ENCODE measurements around the gene POLR2H. TPM values are rescaled to one million over a fixed set of nuclear protein-coding genes. Genes with fewer than 3 reads are reported as not detected.
A peak's percentile ranks its signal among the peaks of the same experiment; 100 is the strongest.

POLR2H gene
- total RNA-seq, 1 donor from 2014 or later: 58.3 TPM

DNA sequence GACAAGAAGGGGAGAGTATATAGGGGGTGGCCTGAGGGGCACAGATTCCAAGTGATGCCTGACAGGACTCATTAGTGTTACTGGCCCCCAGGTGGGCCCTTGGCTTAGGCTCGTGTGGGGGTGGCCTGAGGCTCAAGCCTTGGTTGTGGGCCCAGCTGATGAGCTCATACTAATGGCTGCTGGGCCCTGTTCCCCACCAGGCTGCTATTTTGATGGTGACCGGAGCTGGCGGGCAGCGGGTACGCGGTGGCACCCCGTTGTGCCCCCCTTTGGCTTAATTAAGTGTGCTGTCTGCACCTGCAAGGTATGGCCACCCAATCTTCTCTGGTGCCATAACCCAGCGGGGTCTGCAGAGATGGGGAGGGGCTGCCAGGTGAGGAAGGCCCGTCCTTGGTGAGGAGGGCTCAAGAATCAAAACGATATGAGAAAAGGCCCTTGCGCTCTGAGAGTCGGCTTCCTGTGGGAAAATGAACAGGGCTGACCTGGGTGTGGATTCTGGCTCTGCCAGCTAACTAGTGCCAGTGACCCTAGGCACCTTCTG, 25.7 kb downstream of the POLR2H start:
- DNase-seq (ENCODE audit: low spot score): no peak

DNA sequence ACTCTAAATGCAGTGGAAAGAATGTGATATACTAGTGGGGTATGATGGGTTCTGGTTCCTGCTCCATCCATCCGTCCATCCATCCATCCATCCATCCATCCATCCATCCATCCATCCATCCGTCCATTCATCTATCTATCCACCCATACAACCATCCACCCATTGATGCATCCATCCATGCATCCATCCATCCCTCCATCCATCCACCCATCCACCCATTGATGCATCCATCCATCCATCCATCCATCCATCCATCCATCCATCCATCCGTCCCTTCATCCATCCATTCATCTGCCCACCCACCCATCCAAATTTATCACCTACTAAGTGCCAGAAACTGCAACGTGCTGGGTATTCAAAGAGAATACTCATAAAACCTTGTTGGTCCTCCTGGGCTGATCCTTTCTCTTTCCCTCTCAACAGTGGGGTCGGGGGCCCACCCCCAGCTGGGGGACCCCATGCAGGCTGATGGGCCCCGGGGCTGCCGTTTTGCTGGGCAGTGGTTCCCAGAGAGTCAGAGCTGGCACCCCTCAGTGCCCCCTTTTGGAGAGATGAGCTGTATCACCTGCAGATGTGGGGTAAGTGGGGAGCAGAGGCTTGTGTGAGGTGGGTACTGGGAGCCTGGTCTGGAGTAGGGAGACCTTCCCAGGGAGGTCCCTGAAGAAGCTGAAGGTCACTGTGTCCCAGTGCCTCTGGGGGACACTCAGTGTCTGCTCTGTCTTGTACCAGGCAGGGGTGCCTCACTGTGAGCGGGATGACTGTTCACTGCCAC, 26.8 kb downstream of the POLR2H start:
- no peak for DNase-seq (ENCODE audit: low spot score)

DNA sequence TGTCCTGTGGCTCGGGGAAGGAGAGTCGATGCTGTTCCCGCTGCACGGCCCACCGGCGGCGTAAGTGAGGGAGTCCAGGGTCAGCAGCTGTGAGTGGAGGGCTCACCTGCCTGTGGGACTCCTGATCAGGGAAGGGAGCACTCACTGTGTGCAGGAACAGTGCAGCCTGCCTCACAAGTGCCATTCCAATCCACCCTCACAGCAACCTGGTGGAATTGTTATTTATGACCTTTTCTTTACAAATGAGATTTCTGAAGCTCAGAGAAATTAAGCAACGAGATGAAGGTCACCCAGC, 27.4 kb downstream of the POLR2H start:
- no peak for DNase-seq (ENCODE audit: low spot score)

DNA sequence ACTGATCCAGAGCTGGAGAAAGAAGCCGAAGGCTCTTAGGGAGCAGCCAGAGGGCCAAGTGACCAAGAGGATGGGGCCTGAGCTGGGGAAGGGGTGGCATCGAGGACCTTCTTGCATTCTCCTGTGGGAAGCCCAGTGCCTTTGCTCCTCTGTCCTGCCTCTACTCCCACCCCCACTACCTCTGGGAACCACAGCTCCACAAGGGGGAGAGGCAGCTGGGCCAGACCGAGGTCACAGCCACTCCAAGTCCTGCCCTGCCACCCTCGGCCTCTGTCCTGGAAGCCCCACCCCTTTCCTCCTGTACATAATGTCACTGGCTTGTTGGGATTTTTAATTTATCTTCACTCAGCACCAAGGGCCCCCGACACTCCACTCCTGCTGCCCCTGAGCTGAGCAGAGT, 27.9 kb downstream of the POLR2H start:
- DNase-seq (ENCODE audit: low spot score): no peak

DNA sequence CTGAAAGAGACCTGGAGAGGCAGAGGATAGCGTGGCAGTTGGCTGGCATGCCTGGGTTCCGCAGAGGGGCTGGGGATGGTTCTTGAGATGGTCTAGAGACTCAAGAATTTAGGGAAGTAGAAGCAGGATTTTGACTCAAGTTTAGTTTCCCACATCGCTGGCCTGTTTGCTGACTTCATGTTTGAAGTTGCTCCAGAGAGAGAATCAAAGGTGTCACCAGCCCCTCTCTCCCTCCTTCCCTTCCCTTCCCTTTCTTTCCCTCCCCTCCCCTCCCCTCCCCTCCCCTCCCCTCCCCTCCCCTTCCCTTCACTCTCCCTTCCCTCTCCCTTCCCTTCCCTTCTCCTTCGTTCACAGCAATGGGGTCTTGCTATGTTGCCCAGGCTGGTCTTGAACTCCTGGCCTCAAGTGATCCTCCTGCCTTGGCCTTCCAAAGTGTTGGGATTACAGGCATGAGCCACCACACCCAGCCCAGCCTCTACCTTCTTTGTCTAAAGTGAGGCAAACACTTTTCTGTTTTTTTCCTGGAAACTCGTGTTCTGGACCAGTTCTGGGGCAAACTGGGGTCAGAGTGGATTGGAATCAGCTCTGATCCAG, 28.5 kb downstream of the POLR2H start:
- DNase-seq (ENCODE audit: low spot score): no peak

DNA sequence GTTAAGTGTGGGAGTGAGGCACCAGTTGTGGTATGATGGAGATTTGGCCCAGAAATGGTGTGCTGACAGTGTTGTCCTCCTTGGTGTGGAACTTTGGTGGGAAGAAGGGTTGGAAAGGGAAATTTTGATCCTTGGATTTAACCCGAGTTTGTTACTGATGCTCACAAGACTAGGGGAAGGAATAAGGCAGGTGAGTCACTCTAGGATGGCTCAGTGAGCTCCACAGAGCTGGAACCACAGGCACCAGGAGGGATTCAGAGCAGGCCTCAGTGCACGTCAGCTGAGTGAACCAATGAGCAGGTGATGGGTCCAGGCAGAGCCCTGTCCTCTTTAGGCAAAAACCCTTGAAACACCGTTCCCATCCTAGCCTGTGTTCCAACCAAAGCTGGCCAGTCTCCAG, 29.8 kb downstream of the POLR2H start:
- no peak for DNase-seq (ENCODE audit: low spot score)

DNA sequence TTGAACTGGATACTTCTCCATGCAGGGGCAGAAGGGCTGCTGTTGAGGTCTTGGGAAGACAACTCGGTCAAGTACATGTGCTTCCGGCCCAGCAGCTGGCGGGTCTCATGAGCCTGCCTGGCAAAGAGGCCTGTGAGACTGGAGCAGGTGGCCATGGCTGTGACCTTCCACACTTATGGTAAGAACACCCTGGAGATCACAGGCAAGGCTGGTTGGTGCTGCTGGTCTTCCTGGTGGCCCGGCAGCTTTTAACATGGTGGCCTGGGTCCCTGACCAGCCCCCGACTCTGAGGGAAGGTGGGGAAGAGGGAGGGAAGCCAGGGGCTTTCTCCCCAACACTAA, 33.8 kb downstream of the POLR2H start:
- DNase-seq (ENCODE audit: low spot score): no peak

DNA sequence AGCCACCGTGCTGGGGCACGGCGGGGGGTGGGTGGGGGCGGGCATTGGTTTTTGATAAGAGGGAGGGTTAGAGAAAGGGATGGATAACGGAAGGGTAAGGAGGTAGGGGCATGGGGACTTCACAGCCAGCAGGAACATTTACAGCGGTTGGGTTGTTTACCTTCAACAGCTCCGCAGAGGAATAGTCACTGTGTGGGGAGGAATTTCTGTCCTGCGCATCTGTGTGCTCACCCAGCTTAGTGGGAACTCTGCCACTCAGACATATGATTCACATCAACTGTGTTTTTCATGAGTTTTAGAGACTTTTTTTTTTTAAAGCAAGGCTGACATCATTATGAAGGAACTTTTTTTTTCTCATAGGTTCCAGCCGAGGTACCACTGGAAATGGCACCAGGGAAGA, 37.9 kb downstream of the POLR2H start:
- DNase-seq (ENCODE audit: low spot score): peak; percentile 85

DNA sequence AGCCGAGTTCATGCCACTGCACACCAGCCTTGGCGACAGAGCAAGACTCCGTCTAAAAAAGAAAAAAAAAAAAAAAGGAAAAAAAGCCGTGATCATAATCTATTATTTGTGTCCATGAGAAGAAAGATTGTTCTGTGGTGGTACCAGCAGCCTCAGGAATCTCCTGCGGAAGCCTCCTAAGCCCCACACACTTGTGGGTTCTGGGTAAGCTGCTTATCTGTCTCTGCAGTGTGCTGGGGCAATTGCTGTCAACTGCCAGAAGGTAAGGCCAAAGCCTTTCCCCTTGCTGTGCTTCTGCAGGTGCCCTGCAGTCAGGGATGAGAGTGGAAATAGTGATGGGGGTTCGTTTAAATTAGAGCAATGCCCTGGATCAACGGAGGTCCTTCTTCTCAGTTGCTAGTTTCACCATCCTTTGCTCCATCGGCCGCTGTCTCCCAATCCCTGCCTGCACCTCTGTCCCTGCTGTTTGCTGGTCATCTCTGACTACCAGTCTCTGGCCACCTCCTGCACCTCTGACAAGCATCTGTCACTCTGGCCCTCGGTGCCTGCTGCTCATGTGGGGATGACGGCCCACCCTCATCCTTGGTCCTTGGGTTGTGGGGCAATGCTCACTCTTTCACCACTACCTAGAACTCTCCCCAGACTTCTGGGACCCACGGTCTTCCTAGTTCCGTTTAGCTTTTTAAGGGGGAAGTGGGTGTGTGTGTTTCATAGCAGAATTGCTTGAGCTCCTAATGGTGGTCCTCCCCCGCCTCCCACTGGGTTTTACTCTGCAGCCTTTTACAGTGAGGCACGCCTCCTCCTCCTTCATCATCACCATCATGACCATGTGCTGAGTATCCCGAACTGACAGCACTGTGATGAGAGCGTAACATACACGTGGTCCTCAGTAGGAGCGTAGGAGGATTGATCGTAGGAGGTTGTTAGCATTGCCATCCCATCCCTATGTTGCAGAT, 43.8 kb downstream of the POLR2H start:
- no peak for DNase-seq (ENCODE audit: low spot score)

DNA sequence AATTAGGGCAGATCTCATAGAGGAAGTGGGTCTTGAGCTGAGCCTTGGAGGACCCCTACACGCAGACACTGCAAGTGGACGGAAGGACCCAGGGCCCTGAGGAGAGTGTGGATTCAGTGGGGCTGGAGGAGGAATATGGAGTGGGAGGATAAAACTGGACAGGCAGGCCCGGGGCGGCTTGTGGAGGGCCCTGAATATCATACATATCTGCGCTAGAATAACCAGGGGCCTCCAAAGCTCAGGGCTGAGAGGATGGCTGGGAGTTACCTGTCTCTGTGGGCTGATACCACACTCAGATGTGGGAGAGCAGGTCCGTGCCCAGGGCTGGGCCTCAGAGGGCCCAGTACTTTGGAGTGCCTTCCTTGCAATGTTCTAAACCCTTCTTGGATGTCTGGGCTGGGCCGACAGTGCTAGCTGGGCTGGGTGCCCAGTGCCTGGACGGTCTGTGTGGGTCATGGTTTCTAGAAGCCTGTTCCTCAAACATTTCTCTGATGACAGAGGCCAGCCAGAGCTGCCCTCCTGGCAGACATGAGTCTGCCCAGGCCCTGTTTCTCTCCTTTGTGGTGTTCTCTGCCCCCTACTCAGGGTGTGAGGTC, 47.9 kb downstream of the POLR2H start:
- peak; percentile 30 for DNase-seq (ENCODE audit: low spot score)

DNA sequence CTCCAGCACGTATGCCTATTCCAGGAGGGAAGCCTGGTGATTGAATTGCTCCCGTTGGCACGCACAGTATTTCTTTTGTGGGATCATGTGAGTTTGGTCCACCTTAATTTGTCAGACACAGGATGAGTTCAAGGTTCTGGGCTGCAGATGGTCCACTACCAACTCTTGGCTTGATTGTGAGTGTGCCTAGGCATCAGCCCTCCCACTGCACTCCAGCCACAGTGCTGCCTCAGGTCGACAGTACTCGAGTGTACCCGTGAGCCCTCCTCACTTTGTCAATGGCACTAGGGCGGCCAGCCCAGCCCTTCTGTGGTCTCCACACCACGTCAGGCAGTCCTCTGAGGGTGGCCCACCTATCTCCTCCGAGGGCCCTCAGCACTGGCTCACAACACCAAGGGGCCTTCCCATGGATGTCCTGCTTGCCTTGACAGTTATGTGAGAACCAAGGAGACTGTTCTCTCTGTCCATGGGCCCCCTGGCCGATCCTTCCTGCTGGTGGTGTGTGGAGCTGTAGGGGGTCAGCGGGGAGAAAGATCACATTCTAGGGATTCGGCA, 48.5 kb downstream of the POLR2H start:
- no peak for DNase-seq (ENCODE audit: low spot score)

DNA sequence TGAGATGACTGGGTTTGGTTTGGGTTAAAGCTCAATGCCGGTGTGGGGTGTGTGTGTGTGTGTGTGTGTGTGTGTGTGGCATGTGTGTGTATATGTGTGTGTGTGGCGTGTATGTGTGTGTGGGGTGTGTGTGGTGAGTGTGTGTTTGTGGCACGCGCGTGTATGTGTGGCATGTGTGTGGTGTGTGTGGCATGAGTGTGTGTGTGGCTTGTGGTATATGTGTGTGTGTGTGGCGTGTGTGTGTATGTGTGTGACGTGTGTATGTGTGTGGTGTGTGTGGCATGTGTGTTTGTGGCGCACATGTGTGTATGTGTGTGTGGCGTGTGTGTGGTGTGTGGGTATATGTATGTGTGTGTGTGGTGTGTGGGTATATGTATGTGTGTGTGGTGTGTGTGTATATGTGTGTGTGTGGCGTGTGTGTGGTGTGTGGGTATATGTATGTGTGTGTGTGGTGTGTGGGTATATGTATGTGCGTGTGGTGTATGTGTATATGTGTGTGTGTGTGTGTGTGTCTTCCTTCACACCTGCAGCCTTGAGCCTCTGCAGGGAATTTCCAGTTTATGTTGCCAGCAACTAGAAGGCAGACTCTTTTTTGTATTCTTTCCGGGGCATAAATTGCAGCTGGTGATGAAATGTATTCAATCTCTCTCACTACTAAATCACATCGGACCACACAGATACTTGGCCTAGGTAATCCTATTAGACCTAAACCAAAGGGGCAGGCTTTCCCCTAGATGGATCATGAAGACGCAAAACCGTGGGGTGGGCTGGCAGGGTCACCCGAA, 53.1 kb downstream of the POLR2H start:
- no peak for DNase-seq (ENCODE audit: low spot score)

DNA sequence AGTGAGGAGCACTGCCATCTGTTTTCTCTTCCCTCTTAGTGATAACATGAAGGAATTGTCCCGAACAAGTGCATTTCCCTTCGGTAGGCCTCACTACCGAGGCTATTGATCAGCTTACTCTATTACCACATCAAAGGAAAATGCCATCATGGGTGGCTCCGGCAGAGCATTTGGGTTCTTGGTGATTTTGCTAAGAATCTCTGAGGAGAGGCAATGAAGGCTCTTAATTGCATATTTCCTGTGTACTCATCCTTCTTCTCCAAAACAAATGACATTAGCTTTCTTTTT, 53.6 kb downstream of the POLR2H start:
- no peak for DNase-seq (ENCODE audit: low spot score)

DNA sequence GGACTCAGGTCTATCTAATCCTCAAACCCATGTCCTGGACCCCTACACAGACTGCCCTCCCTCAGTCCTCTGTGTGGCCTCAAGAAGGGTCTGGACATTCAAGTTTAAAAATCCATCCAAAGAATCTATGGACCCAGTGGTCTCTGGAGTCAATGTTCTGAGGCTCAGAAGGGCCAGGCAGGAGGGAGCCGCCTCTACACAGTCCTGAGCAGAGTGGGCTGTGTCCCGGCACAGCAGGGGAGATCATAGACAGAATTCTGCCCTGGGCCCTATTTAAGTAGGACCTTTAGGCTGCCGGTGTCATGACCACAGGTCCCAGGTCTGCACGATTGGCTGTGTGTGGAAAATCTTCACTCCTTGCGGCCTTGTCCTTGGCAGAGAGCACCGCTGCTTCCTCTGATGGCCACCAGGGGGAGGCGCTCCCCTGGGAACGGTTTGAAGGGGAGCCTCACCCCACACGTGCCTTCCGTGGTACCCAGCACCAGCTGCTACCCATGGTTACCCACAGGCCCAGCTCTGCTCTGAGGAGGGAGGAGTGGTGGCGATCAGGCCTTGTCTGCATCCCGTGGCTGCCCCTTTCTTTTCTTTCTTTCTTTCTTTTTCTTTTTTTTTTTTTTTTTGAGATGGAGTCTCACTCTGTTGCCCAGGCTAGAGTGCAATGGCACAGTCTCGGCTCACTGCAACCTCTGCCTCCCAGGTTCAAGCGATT, 56.3 kb downstream of the POLR2H start:
- peak; percentile 61 for DNase-seq (ENCODE audit: low spot score)

Other genes starting within 250 kb of the POLR2H start
- gene EIF2B5, start 226.4 kb upstream of the POLR2H start, total RNA-seq (ENCODE audit: insufficient read depth, low replicate concordance): 24.3 TPM
- 28.9 TPM for gene DVL3, start 206.3 kb upstream of the POLR2H start, total RNA-seq (ENCODE audit: insufficient read depth, low replicate concordance)
- 287 TPM for gene AP2M1, start 186.9 kb upstream of the POLR2H start, total RNA-seq (ENCODE audit: insufficient read depth, low replicate concordance)
- 45.3 TPM for gene ABCF3, start 175.5 kb upstream of the POLR2H start, total RNA-seq (ENCODE audit: insufficient read depth, low replicate concordance)
- gene VWA5B2, start 132.1 kb upstream of the POLR2H start, total RNA-seq (ENCODE audit: insufficient read depth, low replicate concordance): 1.7 TPM
- gene ALG3, start 112.7 kb upstream of the POLR2H start, total RNA-seq (ENCODE audit: insufficient read depth, low replicate concordance): 27.7 TPM
- gene EEF1AKMT4, start 112.0 kb upstream of the POLR2H start, total RNA-seq (ENCODE audit: insufficient read depth, low replicate concordance): not detected
- gene CAMK2N2, start 100.2 kb upstream of the POLR2H start, total RNA-seq (ENCODE audit: insufficient read depth, low replicate concordance): not detected
- gene ECE2, start 85.7 kb upstream of the POLR2H start, total RNA-seq (ENCODE audit: insufficient read depth, low replicate concordance): not detected
- 191 TPM for gene PSMD2, start 62.5 kb upstream of the POLR2H start, total RNA-seq (ENCODE audit: insufficient read depth, low replicate concordance)
- gene EIF4G1, start 47.1 kb upstream of the POLR2H start, total RNA-seq (ENCODE audit: insufficient read depth, low replicate concordance): 89.6 TPM
- 13.2 TPM for gene FAM131A, start 24.1 kb upstream of the POLR2H start, total RNA-seq (ENCODE audit: insufficient read depth, low replicate concordance)
- gene CLCN2, start 105 bp upstream of the POLR2H start, total RNA-seq (ENCODE audit: insufficient read depth, low replicate concordance): 4.3 TPM
- gene THPO, start 16.5 kb downstream of the POLR2H start, total RNA-seq (ENCODE audit: insufficient read depth, low replicate concordance): not detected
- 13.7 TPM for gene CHRD, start 18.3 kb downstream of the POLR2H start, total RNA-seq (ENCODE audit: insufficient read depth, low replicate concordance)
- 40.0 TPM for gene EPHB3, start 200.1 kb downstream of the POLR2H start, total RNA-seq (ENCODE audit: insufficient read depth, low replicate concordance)

All from umbilical cord (tissue), 2 donors.